Stimulated activated CD8-positive, alpha-beta memory T cell treated with anti-CD3 and anti-CD28 coated beads, Interleukin-4, amount 100 ng/mL, for 1 hour (primary cell): Measurements from ENCODE around the gene ODAD2.
"Not testable (repeated sequence)": the region's sequence is repeated elsewhere in the genome, so short reads cannot be mapped to it uniquely, and the experiment has no call there.

Experiments used
- DNase-seq, 2 donors: peaks; one replicate each; pipeline ENCODE4 v3.0.0-alpha.2; 2020; ENCODE audit warnings: low read depth in 2 of 2, low spot score in 1 of 2

Gene ODAD2

GRCh38 chr10:27959093-27959715 lies 39.7 kb downstream of the ODAD2 start:
- no peak for DNase-seq

DNA sequence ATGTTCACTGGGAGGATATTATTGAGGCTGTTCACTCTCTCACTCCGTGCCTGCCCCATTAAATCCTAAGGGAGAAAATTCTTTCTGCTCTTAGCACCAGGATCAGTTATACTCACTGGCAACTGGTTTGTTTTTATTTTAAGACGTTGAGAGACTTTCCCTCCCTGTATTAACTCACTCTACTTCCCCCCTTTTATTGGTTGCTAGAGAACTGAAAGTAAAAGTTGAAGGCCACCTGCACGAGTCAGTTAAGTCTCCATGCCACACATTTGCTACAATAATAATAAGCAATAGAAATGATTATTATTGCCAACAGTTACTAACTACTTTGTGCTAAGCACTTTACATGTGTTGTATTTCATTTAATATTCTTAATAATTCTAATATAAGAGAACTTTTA lies 40.5 kb downstream of the ODAD2 start:
- not testable (repeated sequence) for DNase-seq

DNA sequence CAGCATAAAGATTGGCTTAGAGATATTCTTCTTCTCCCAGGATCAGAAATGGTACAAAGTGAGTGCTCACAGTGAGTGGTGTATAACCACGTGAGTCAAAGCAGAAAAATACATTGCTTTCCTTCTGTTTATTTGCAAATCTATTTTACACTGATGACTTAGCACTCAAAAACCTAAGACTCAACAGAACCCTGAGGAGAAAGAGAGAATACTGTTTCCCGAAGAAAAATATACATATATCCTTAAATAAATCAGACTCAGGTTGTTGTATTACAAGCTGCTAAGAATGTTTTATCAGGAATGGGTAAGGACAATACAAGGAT lies 48.7 kb downstream of the ODAD2 start:
- no peak for DNase-seq

DNA sequence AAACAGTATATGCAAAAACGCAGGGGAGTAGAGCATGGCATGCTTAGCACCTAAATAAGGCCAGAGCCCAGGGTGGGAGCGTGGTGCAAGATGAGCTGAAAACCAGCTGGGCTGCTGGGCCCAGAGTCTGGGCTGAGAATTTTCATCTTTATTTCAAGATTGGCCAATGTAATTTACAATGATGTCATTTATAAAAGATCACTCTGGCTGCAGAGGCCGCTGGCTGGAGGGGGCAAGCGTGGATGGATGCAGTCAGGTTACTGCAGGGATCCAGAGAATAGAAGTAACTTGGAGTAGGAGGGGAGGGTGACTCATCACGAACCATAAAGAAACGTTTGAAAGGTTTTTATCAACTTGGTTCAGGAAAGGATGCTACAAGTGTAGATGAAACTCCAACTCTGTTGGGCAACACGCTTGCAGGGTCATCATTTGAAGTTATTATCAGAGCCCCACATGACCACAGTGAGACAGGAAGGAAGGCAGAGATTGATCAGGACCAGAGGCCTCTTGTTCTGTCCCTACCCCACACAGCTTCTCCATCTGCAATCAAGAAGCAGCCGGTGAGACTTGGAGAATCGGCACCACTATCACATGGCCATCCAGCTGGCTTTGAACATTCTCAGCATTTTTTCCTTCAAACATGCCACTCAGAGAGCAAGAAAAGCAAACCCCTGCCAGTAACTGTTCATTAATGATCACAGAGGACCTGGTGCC lies 49.2 kb downstream of the ODAD2 start:
- no peak for DNase-seq

DNA sequence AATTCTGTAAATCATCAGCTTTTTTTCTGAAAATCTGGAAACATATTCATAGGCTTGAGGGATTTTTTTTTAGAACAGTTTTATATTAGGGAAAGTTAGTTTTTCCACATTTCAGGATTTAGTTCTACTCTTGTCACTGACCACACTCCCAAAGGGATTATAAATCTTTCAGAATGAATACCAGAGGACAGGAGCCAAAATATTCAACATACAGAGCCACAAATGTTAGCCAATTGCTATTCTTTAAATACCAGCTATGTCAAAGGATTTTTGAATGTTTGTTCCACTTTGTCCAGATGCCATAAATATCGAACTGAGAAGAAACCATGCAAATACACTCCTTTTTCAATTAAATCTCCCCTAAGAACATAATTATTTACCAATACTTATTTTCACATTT lies 50.7 kb downstream of the ODAD2 start:
- DNase-seq: no peak

DNA sequence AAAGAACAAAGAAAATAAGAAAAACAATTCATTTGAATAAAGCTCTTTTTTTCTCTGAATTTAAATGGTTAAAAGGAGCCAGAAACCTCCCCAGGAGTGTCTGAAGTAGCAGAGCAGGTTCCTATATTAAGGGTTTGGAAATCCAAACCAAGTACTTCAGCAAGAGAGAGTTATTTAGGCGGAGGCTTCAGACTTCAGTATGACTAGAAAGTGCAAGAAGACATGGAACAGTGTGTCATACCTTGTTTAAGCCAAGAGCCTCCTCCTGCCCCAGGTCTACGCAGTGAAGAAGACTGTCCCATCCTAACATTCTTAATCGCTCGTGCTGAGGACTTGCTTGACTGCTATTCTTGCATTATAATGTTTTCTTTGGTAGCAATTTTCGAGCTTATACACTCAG lies 51.3 kb downstream of the ODAD2 start:
- no peak for DNase-seq

GRCh38 chr10:27944005-27944404 lies 54.9 kb downstream of the ODAD2 start:
- DNase-seq: no peak

DNA sequence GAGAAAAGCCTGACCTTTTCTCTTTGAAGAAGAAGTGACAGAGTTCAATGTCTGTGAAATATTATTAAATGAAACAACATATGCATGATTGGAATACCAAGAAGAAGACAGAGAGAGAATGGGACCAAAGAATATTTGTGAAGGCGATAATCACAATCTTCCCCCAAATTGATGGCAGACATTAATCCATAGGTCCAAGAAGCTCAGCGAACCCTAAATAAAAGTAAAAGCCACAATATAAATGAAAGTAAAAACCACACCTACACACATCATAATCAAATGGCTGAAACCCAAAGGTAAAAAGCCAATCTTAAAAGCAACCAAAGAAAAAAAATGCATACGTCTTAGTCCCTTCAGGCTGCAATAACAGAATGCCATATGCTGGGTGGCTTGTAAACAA lies 84.0 kb downstream of the ODAD2 start:
- no peak for DNase-seq

- no peak for DNase-seq
Measured at GRCh38 chr10:27912231-27912630, 86.6 kb downstream of the ODAD2 start.

- no peak for DNase-seq
Measured at GRCh38 chr10:27911539-27911938, 87.3 kb downstream of the ODAD2 start.

- DNase-seq: no peak
Measured at GRCh38 chr10:27911011-27911410, 87.9 kb downstream of the ODAD2 start.

DNA sequence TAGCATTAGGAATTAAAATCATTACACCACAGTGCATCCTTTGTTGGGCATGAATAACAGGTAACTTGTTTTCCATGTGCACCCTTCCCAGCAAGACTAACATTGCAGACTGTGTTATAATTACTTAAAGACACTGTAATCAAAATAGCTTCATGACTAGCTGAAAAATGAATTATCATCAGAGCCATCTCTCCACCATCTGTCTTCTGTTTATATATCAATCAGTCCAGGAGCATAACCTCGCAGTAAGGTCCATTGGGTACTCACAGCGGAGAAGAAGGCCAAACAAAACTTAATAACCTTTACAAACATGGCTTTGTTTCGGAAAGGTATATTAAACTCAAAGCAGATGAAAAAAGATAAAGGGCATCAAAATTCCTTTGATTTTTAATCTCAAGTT lies 90.6 kb downstream of the ODAD2 start:
- DNase-seq: no peak

DNA sequence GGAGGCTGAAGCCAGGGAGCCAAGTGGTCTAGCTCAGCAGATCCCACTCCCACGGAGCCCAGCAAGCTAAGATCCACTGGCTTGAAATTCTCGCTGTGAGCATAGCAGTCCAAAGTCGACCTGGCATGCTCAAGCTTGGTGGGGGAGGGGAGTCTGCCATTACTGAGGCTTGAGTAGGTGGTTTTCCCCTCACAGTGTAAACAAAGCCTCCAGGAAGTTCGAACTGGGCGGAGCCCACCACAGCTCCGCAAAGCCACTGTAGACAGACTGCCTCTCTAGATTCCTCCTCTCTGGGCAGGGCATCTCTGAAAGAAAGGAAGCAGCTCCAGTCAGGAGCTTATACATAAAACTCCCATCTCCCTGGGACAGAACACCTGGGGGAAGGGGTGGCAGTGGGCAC lies 99.4 kb downstream of the ODAD2 start:
- DNase-seq: peak in 1 of 2 donors; percentile 3

- no peak for DNase-seq
Measured at GRCh38 chr10:27899058-27899457, 99.8 kb downstream of the ODAD2 start.

GRCh38 chr10:27893358-27893954 lies 105.4 kb downstream of the ODAD2 start:
- DNase-seq: no peak

- DNase-seq: no peak
Measured at GRCh38 chr10:27890971-27891370, 107.9 kb downstream of the ODAD2 start.

- no peak for DNase-seq
Measured at GRCh38 chr10:27889518-27889917, 109.4 kb downstream of the ODAD2 start.

GRCh38 chr10:27884185-27884641 lies 114.7 kb downstream of the ODAD2 start:
- DNase-seq: no peak

DNA sequence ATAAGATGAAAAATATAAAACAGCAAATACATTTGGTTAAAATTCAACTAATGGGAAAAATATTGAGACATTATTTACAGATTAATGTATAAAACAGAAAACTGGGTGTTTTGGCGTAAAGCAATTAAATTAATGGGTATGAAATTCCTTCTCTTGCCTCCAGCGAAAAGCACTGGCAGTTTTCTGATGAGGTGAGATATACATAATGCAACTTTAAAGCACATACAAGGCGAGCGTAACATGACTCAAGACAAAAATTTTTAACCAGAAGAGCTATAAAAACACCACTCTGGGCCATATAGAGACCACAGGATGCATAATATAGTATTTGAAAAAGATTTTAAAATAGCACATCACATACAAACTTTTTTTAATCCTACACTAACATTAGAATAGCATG lies 120.6 kb downstream of the ODAD2 start:
- DNase-seq: no peak

GRCh38 chr10:27865221-27865635 lies 133.7 kb downstream of the ODAD2 start:
- DNase-seq: no peak

- DNase-seq: no peak
Measured at GRCh38 chr10:27861781-27862180, 137.1 kb downstream of the ODAD2 start.

DNA sequence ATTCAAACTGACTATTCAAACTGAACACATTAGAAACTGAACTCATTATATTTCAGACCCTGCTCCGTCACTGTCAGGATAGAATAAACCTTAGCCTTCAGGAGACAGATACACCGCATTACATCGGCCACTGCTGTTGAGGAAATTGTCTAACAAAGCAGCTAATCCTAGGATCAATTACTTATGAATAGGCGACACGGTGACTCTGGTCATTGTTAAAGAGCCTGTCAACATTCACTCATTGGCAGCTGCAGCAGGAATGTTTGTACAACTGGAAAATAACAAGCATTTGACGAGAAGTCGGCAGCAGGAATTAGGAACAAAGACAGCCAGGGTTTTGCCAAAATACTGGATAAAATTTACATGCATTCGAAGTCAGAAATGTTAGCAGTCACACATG lies 141.3 kb downstream of the ODAD2 start:
- DNase-seq: no peak

DNA sequence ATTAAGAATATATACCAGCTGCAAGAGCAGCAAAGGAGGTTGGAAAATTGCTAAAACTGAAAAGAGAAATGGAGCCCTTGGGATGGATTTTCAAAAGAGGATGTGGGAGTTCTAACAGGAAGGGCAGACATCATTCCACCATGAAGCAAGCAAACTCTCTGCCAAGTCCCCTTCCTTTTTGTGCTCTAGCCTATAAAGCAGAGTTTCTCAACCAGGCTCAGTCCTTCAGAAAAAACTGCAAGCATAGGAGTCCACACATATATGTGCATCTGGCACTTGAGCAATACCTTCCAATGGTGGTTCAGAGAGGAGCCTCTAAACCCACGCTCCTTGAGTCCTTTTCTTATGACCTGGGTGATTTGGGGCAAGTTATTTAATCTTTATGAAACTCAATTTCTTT lies 154.7 kb downstream of the ODAD2 start:
- no peak for DNase-seq
